HFFc6 (cell line): Measurements from ENCODE around the gene FBXW8. TPM values are rescaled to one million over a fixed set of nuclear protein-coding genes. Genes with fewer than 3 reads are reported as not detected.

ENCODE experiments used
- DNase-seq: peaks from one replicate; pipeline ENCODE4 v3.0.0-alpha.2; 2018
- H3K27ac Mint-ChIP-seq: 2 replicates; pipeline ENCODE4 v1.8.0; 2020; ENCODE audit warnings: mild to moderate bottlenecking, mixed read lengths
- H3K27me3 Mint-ChIP-seq: 2 replicates; pipeline ENCODE4 v1.8.0; 2021; ENCODE audit warnings: mild to moderate bottlenecking, moderate library complexity, mixed read lengths; ENCODE audit not compliant: insufficient read depth
- H3K36me3 Mint-ChIP-seq: 2 replicates; pipeline ENCODE4 v1.8.0; 2021; ENCODE audit warnings: low read depth, mixed read lengths
- H3K4me1 Mint-ChIP-seq: 2 replicates; pipeline ENCODE4 v1.8.0; 2020; ENCODE audit warnings: low read depth, mixed read lengths
- H3K4me3 Mint-ChIP-seq: 2 replicates; pipeline ENCODE4 v1.8.0; 2020; ENCODE audit warnings: mild to moderate bottlenecking, moderate library complexity, mixed read lengths
- H3K9me3 Mint-ChIP-seq: 2 replicates; pipeline ENCODE4 v1.8.0; 2020; ENCODE audit warnings: mild to moderate bottlenecking, mixed read lengths
- total RNA-seq, 6 experiments: library from RNA; stranded (reverse); fragmentation: NEBNext Ultra II Directional; extraction: Animal tissue kit (Norgen Biotek cat#: 25700); gene quantifications; 2 replicates in 1 of 6; 3 replicates in 5 of 6; pipeline ENCODE4 v1.2.3, GENCODE V29; 2021
- TF ChIP-seq, protein P1 (sequence below): fragments of 200-600 bp; sonication (generic); IDR thresholded peaks from 2 replicates; pipeline ENCODE4 v1.5.0; 2021; ENCODE audit warnings: antibody characterized with exemption, mild to moderate bottlenecking

Gene FBXW8
- total RNA-seq, 6 experiments from 2014 or later, result 15.3 to 20.5 (median 18.5) TPM

- Mint-ChIP-seq H3K27ac (no peak overlapping the region), H3K4me1 (peaks cover 17% of the 10 kb centered on the region), H3K36me3 (no peaks in the 10 kb centered on the region), H3K4me3 (no peak overlapping the region), H3K27me3 (peaks cover 6% of the 10 kb centered on the region), H3K9me3 (no peaks in the 10 kb centered on the region)
- DNase-seq, result no peak
- TF ChIP-seq, protein P1, sequence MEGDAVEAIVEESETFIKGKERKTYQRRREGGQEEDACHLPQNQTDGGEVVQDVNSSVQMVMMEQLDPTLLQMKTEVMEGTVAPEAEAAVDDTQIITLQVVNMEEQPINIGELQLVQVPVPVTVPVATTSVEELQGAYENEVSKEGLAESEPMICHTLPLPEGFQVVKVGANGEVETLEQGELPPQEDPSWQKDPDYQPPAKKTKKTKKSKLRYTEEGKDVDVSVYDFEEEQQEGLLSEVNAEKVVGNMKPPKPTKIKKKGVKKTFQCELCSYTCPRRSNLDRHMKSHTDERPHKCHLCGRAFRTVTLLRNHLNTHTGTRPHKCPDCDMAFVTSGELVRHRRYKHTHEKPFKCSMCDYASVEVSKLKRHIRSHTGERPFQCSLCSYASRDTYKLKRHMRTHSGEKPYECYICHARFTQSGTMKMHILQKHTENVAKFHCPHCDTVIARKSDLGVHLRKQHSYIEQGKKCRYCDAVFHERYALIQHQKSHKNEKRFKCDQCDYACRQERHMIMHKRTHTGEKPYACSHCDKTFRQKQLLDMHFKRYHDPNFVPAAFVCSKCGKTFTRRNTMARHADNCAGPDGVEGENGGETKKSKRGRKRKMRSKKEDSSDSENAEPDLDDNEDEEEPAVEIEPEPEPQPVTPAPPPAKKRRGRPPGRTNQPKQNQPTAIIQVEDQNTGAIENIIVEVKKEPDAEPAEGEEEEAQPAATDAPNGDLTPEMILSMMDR, result no peak
Measured at GRCh38 chr12:117044790-117045159, 134.0 kb downstream of the FBXW8 start.

- Mint-ChIP-seq H3K4me3 (no peak overlapping the region), H3K36me3 (no peaks in the 10 kb centered on the region), H3K9me3 (no peaks in the 10 kb centered on the region), H3K27me3 (peaks cover 6% of the 10 kb centered on the region), H3K4me1 (peaks cover 17% of the 10 kb centered on the region), H3K27ac (no peak overlapping the region)
- TF ChIP-seq, protein P1, result no peak
- no peak for DNase-seq
Measured at GRCh38 chr12:117045160-117046010, 134.6 kb downstream of the FBXW8 start.

- no peaks in the 10 kb centered on the region for H3K36me3 Mint-ChIP-seq
- no peak overlapping the region for H3K27ac Mint-ChIP-seq
- DNase-seq, result no peak
- H3K4me1 Mint-ChIP-seq, result peaks cover 17% of the 10 kb centered on the region
- TF ChIP-seq, protein P1, result peak; percentile 32
- no peak overlapping the region for H3K4me3 Mint-ChIP-seq
- peaks cover 8% of the 10 kb centered on the region for H3K27me3 Mint-ChIP-seq
- no peaks in the 10 kb centered on the region for H3K9me3 Mint-ChIP-seq
Measured at GRCh38 chr12:117046011-117046369, 135.2 kb downstream of the FBXW8 start.

GRCh38 chr12:117046425-117046824, 135.7 kb downstream of the FBXW8 start:
- no peak overlapping the region for H3K27ac Mint-ChIP-seq

GRCh38 chr12:117046861-117047530, 136.2 kb downstream of the FBXW8 start:
- Mint-ChIP-seq H3K4me3 (no peak overlapping the region), H3K36me3 (no peaks in the 10 kb centered on the region), H3K4me1 (peaks cover 17% of the 10 kb centered on the region), H3K27me3 (peaks cover 15% of the 10 kb centered on the region), H3K9me3 (no peaks in the 10 kb centered on the region), H3K27ac (no peak overlapping the region)
- TF ChIP-seq, protein P1, result no peak
- DNase-seq, result no peak

More at GRCh38 chr12:117046425-117046824, 135.7 kb downstream of the FBXW8 start:
- H3K9me3 Mint-ChIP-seq, result no peaks in the 10 kb centered on the region
- H3K4me3 Mint-ChIP-seq, result no peak overlapping the region
- TF ChIP-seq, protein P1, result no peak
- DNase-seq, result no peak
- H3K4me1 Mint-ChIP-seq, result peaks cover 17% of the 10 kb centered on the region
- peaks cover 12% of the 10 kb centered on the region for H3K27me3 Mint-ChIP-seq
- H3K36me3 Mint-ChIP-seq, result no peaks in the 10 kb centered on the region
